Kidney epithelial cell (primary cell): Measurements from ENCODE around the gene C9orf72. TPM values are rescaled to one million over a fixed set of nuclear protein-coding genes. Genes with fewer than 3 reads are reported as not detected.

ENCODE experiments used
- DNase-seq: peaks from one replicate; pipeline ENCODE4 v3.0.0-alpha.2; 2010; ENCODE audit warnings: low read depth
- H3K27me3 ChIP-seq: 2 replicates; pipeline ENCODE4 v1.6.0; 2011; ENCODE audit warnings: low read length; ENCODE audit not compliant: control insufficient read depth, insufficient read depth
- H3K36me3 ChIP-seq: 2 replicates; pipeline ENCODE4 v1.5.1; 2011; ENCODE audit warnings: low read length; ENCODE audit not compliant: control insufficient read depth, insufficient read depth
- H3K4me3 ChIP-seq: 2 replicates; pipeline ENCODE4 v1.5.1; 2011; ENCODE audit warnings: low read depth, mild to moderate bottlenecking, control low read depth, low read length
- CTCF ChIP-seq: IDR thresholded peaks from 2 replicates; pipeline ENCODE4 v1.5.1; 2011; ENCODE audit warnings: mild to moderate bottlenecking, moderate library complexity, low read length, control low read depth, inconsistent platforms; ENCODE audit not compliant: insufficient read depth, poor library complexity, severe bottlenecking
- total RNA-seq: library from RNA; depleted of rRNA; stranded (reverse); fragments of >200 nt; gene quantifications from 2 replicates; pipeline ENCODE4 v1.2.3, GENCODE V29; 2015

C9orf72 gene
- total RNA-seq, 1 donor from 2014 or later: 10.2 TPM

- Histone ChIP-seq H3K36me3 (no peaks in the 10 kb centered on the region), H3K27me3 (no peaks in the 10 kb centered on the region), H3K4me3 (no peak overlapping the region)
- no peak for TF ChIP-seq CTCF
- no peak for DNase-seq
Observed at GRCh38 chr9:27563738-27564430, 9.4 kb downstream of the C9orf72 start.

GRCh38 chr9:27561685-27562084 lies 11.6 kb downstream of the C9orf72 start:
- no peaks in the 10 kb centered on the region for H3K36me3 ChIP-seq
- TF ChIP-seq CTCF: no peak
- DNase-seq: no peak
- no peaks in the 10 kb centered on the region for H3K27me3 ChIP-seq
- H3K4me3 ChIP-seq: no peak overlapping the region

GRCh38 chr9:27560457-27560856 lies 12.8 kb downstream of the C9orf72 start:
- TF ChIP-seq CTCF: no peak
- no peak for DNase-seq
- Histone ChIP-seq H3K27me3 (no peaks in the 10 kb centered on the region), H3K4me3 (no peak overlapping the region), H3K36me3 (peaks cover 2% of the 10 kb centered on the region)

- Histone ChIP-seq H3K27me3 (no peaks in the 10 kb centered on the region), H3K36me3 (peaks cover 2% of the 10 kb centered on the region), H3K4me3 (no peak overlapping the region)
- TF ChIP-seq CTCF: no peak
- DNase-seq: no peak
Observed at GRCh38 chr9:27558307-27558706, 15.0 kb downstream of the C9orf72 start.

- Histone ChIP-seq H3K4me3 (no peak overlapping the region), H3K36me3 (peaks cover 2% of the 10 kb centered on the region), H3K27me3 (no peaks in the 10 kb centered on the region)
- DNase-seq: no peak
- TF ChIP-seq CTCF: no peak
Observed at GRCh38 chr9:27556470-27556869, 16.8 kb downstream of the C9orf72 start.

GRCh38 chr9:27554712-27555111 lies 18.6 kb downstream of the C9orf72 start:
- TF ChIP-seq CTCF: no peak
- H3K36me3 ChIP-seq: peaks cover 2% of the 10 kb centered on the region
- H3K27me3 ChIP-seq: no peaks in the 10 kb centered on the region
- H3K4me3 ChIP-seq: no peak overlapping the region
- DNase-seq: no peak
